ENCODE results near the gene TMEM30A. TPM values are rescaled to one million over a fixed set of nuclear protein-coding genes. Genes with fewer than 3 reads are reported as not detected.

The TMEM30A gene
- total and polyA plus RNA-seq, 2 of the 13 experiments (the other 11 are each of a cell fraction or from before 2014, with no cell fraction given), result 17.6 to 54.4 TPM

- TF ChIP-seq ARNTL (CRISPR knock-in tag; IDR thresholded peaks at IDR 0.05) (no peak), CC2D1A (CRISPR knock-in tag; IDR thresholded peaks at IDR 0.05) (no peak), ZNF407 (CRISPR knock-in tag; IDR thresholded peaks at IDR 0.05; ENCODE audit: not compliant biosample characterization) (no peak), ZNF512B (CRISPR knock-in tag; IDR thresholded peaks at IDR 0.05; ENCODE audit: borderline replicate concordance) (no peak), MNT (IDR thresholded peaks at IDR 0.05) (no peak), MED13 (CRISPR knock-in tag; IDR thresholded peaks at IDR 0.05) (no peak), ZNF674 (CRISPR knock-in tag; IDR thresholded peaks at IDR 0.05; ENCODE audit: low read depth) (no peak)
- TF ChIP-seq, protein P1, sequence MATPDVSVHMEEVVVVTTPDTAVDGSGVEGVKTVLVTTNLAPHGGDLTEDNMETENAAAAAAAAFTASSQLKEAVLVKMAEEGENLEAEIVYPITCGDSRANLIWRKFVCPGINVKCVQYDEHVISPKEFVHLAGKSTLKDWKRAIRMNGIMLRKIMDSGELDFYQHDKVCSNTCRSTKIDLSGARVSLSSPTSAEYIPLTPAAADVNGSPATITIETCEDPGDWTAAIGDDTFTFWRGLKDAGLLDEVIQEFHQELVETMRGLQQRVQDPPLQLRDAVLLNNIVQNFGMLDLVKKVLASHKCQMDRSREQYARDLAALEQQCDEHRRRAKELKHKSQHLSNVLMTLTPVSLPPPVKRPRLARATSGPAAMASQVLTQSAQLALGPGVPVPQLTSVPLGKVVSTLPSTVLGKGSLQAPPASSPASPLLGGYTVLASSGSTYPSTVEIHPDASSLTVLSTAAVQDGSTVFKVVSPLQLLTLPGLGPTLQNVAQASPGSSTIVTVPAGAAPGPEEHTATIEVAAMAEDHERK (CRISPR knock-in tag; IDR thresholded peaks at IDR 0.05; ENCODE audit: low read depth), result no peak
- H3K79me2 ChIP-seq (ENCODE audit: insufficient read depth, low read length), result no peaks in the 10 kb centered on the region
- H3K4me3 ChIP-seq (replicated peaks in 1 of 3; ENCODE audit: insufficient read depth in 1 of 3, low read depth in 2 of 3, low read length in 3 of 3), result no peak overlapping the region
- H3K36me3 ChIP-seq (replicated peaks in 1 of 2; ENCODE audit: control insufficient read depth in 1 of 2, insufficient read depth in 2 of 2, low read length in 2 of 2), result peaks cover 1 to 17% of the 10 kb centered on the region in 2 experiments; a peak in 4 of 5 replicates
- no peak for ATAC-seq
- no peak overlapping the region for H2AFZ ChIP-seq (ENCODE audit: low read length)
- DNase-seq (ENCODE audit: low spot score), result no peak
- no peak overlapping the region for H3K9ac ChIP-seq (ENCODE audit: insufficient read depth, low read depth, low read length)
- BruUV-seq (replicated peaks), result no TSS peak
- H4K20me1 ChIP-seq (ENCODE audit: insufficient read depth, low read length), result no peaks in the 10 kb centered on the region; the same call in 1 of the 2 replicates
- H3K9me3 ChIP-seq (ENCODE audit: low read length), result no peaks in the 10 kb centered on the region
- POLR2A ChIA-PET, result no interaction called here
- FAIRE-seq, result no peak
- CTCF ChIA-PET (ENCODE audit: low intra/inter-chr PET ratio, low total read pairs), result no interaction called here
- H3K27ac ChIP-seq (ENCODE audit: extremely low read length, insufficient read depth, low read length), result no peak overlapping the region
- in situ Hi-C loops (cut with HindIII; ENCODE audit: extremely low pct_ligation_motif_present, low pct_unique_long_range_greater_than_20kb), result no loop called here
- no peaks in the 10 kb centered on the region for H3K27me3 ChIP-seq (ENCODE audit: control insufficient read depth in 1 of 2, insufficient read depth in 2 of 2, low read length in 2 of 2)
- no peak overlapping the region for H3K4me2 ChIP-seq (ENCODE audit: low read depth, low read length)
- intact Hi-C loops (cut with micrococcal nuclease; ENCODE audit: unreplicated experiment), result no loop called here
- H3K4me1 ChIP-seq (ENCODE audit: insufficient read depth, low read length), result no peaks in the 10 kb centered on the region
- 90% methylated on average over 2 of the region's 2 CpGs for WGBS (ENCODE audit: low lambda C conversion rate)
Measured at GRCh38 chr6:75235271-75235670, 49.3 kb downstream of the TMEM30A start.

All from HepG2 (cell line).